ENCODE data around the gene FSHR. TPM values are rescaled to one million over a fixed set of nuclear protein-coding genes. Genes with fewer than 3 reads are reported as not detected.

Gene FSHR
- total and polyA plus RNA-seq, 2 donors (not counting 3 experiments of a cell fraction or from before 2014, with no cell fraction given) = not detected

DNA sequence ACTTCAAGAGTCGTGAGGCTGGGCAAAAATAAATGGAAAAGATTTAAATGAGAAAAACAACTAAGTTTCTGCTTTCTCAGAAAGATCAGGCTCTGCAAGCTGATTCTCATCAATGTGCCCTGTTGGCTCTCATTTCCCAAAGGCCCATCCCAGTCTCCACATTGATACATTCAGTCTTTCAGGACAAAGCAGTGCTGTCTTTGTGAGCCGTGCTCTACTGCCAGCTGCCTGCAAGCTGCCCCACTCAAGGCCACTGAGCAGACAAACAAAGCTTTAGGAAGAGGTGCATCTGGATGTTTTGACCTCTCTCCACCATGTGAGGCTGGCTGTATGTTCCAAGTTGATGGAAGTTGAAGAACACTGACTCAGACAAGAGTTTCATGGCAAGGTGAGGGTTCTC lies 48.8 kb downstream of the FSHR start:
- Histone ChIP-seq H2AFZ (ENCODE audit: low read depth, low read length) (no peak overlapping the region), H3K79me2 (ENCODE audit: control insufficient read depth, insufficient read depth, low read length) (no peaks in the 10 kb centered on the region), H3K9me3 (replicated peaks; ENCODE audit: control insufficient read depth, insufficient read depth, low read length) (no peaks in the 10 kb centered on the region), H4K20me1 (replicated peaks; ENCODE audit: control insufficient read depth, extremely low read depth, insufficient read depth, low read length) (no peaks in the 10 kb centered on the region), H3K4me2 (ENCODE audit: insufficient read depth, low read length) (no peak overlapping the region), H3K27me3 (ENCODE audit: control insufficient read depth in 2 of 2, insufficient read depth in 2 of 2, low read length in 2 of 2) (no peaks in the 10 kb centered on the region), H3K4me1 (ENCODE audit: control insufficient read depth, extremely low read depth, insufficient read depth, low read length) (no peaks in the 10 kb centered on the region), H3K27ac (ENCODE audit: insufficient read depth, low read depth, low read length) (no peak overlapping the region), H3K36me3 (ENCODE audit: control insufficient read depth in 2 of 2, extremely low read depth in 1 of 2, insufficient read depth in 2 of 2, low read length in 2 of 2) (no peaks in the 10 kb centered on the region), H3K9me1 (replicated peaks; ENCODE audit: control insufficient read depth, extremely low read depth, insufficient read depth, low read length) (no peaks in the 10 kb centered on the region), H3K9ac (replicated peaks; ENCODE audit: extremely low read depth, insufficient read depth, low read length) (no peak overlapping the region), H3K4me3 (replicated peaks in 1 of 3; ENCODE audit: insufficient read depth in 1 of 3, low read depth in 1 of 3, low read length in 3 of 3) (no peak overlapping the region)
- dilution Hi-C loops (cut with MboI; ENCODE audit: extremely low pct_ligation_motif_present, low sequenced_read_pairs) = no loop called here
- intact Hi-C loops (cut with micrococcal nuclease) = no loop called here
- FAIRE-seq = no peak
- TF ChIP-seq POLR2A (IDR thresholded peaks at IDR 0.05; ENCODE audit: low read depth, low read length) = no peak
- TF ChIP-seq MYC (IDR thresholded peaks at IDR 0.05; ENCODE audit: low read depth, low read length) = no peak
- TF ChIP-seq GATA2 (IDR thresholded peaks at IDR 0.05; ENCODE audit: insufficient read depth, insufficient read length, low read depth, low read length) = no peak
- TF ChIP-seq CTCF (IDR thresholded peaks at IDR 0.05; ENCODE audit: extremely low read depth in 1 of 2, insufficient read depth in 1 of 2, low read depth in 1 of 2, low read length in 2 of 2) = no peak
- no peak for TF ChIP-seq POLR2AphosphoS5 (IDR thresholded peaks at IDR 0.05; ENCODE audit: insufficient read depth, low read depth, low read length)
- TF ChIP-seq, protein P1, sequence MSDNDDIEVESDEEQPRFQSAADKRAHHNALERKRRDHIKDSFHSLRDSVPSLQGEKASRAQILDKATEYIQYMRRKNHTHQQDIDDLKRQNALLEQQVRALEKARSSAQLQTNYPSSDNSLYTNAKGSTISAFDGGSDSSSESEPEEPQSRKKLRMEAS (IDR thresholded peaks at IDR 0.05; ENCODE audit: insufficient read depth, insufficient read length) = no peak
- no peak for TF ChIP-seq FOS (IDR thresholded peaks at IDR 0.05; ENCODE audit: borderline replicate concordance, insufficient read depth, low read length)
- no peak for TF ChIP-seq EZH2 (IDR thresholded peaks at IDR 0.05; ENCODE audit: borderline replicate concordance, low read depth, low read length, severe bottlenecking)
- TF ChIP-seq JUN (IDR thresholded peaks at IDR 0.05; ENCODE audit: borderline replicate concordance, insufficient read depth, insufficient read length, low read depth) = no peak
- ChIA-PET POLR2A (no interaction called here), CTCF (no interaction called here)
- DNase-seq (ENCODE audit: low read depth, low spot score) = no peak
- no TSS peak for BruUV-seq (replicated peaks)

Measured in endothelial cell of umbilical vein (primary cell).